Hepatocyte (in vitro differentiated cells): ENCODE results near the gene ZNF771.

ENCODE experiments used
- EZH2 ChIP-seq: fragments of 200-600 bp; sonication (generic); IDR thresholded peaks from 2 replicates; pipeline ENCODE4 v1.6.1; 2016; ENCODE audit warnings: antibody characterized with exemption, mild to moderate bottlenecking, borderline replicate concordance
- TF ChIP-seq, protein P1 (sequence below): fragments of 200-600 bp; sonication (generic); IDR thresholded peaks from 2 replicates; pipeline ENCODE4 v1.5.1; 2016; ENCODE audit warnings: antibody characterized with exemption, mild to moderate bottlenecking; ENCODE audit not compliant: poor library complexity

- TF ChIP-seq, protein P1, sequence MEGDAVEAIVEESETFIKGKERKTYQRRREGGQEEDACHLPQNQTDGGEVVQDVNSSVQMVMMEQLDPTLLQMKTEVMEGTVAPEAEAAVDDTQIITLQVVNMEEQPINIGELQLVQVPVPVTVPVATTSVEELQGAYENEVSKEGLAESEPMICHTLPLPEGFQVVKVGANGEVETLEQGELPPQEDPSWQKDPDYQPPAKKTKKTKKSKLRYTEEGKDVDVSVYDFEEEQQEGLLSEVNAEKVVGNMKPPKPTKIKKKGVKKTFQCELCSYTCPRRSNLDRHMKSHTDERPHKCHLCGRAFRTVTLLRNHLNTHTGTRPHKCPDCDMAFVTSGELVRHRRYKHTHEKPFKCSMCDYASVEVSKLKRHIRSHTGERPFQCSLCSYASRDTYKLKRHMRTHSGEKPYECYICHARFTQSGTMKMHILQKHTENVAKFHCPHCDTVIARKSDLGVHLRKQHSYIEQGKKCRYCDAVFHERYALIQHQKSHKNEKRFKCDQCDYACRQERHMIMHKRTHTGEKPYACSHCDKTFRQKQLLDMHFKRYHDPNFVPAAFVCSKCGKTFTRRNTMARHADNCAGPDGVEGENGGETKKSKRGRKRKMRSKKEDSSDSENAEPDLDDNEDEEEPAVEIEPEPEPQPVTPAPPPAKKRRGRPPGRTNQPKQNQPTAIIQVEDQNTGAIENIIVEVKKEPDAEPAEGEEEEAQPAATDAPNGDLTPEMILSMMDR = no peak
- TF ChIP-seq EZH2 = no peak
These were observed 563 bp downstream of the ZNF771 start for GRCh38 chr16:30407804-30408534.
